GM12865 (cell line): ENCODE measurements around the gene SCLY.

Experiments used
- DNase-seq: peaks from one replicate; pipeline ENCODE4 v3.0.0; 2010; ENCODE audit warnings: low read depth
- H3K4me3 ChIP-seq: 2 replicates; pipeline ENCODE4 v1.5.1; 2011; ENCODE audit warnings: mild to moderate bottlenecking, low read depth, low read length, control low read depth
- CTCF ChIP-seq: IDR thresholded peaks from 2 replicates; pipeline ENCODE4 v1.5.1; 2011; ENCODE audit warnings: low read length, control low read depth, low read depth, inconsistent platforms; ENCODE audit not compliant: insufficient read depth; ENCODE audit errors: missing control alignments

The SCLY gene

GRCh38 chr2:238132463-238133450 is 72.0 kb downstream of the SCLY start:
- TF ChIP-seq CTCF: no peak
- H3K4me3 ChIP-seq: no peak overlapping the region
- DNase-seq: no peak

- no peak overlapping the region for H3K4me3 ChIP-seq
- no peak for TF ChIP-seq CTCF
- DNase-seq: no peak
These were observed 72.9 kb downstream of the SCLY start for GRCh38 chr2:238133499-238134392.

GRCh38 chr2:238134393-238134785 is 73.6 kb downstream of the SCLY start:
- H3K4me3 ChIP-seq: no peak overlapping the region
- DNase-seq: no peak
- no peak for TF ChIP-seq CTCF

GRCh38 chr2:238135601-238136150 is 74.9 kb downstream of the SCLY start:
- DNase-seq: no peak
- no peak overlapping the region for H3K4me3 ChIP-seq
- no peak for TF ChIP-seq CTCF

GRCh38 chr2:238136820-238137537 is 76.2 kb downstream of the SCLY start:
- DNase-seq: no peak
- no peak overlapping the region for H3K4me3 ChIP-seq
- no peak for TF ChIP-seq CTCF

GRCh38 chr2:238137885-238138284 is 77.1 kb downstream of the SCLY start:
- no peak overlapping the region for H3K4me3 ChIP-seq
- no peak for TF ChIP-seq CTCF
- no peak for DNase-seq
